ENCODE results near the gene TSPAN18.
"Not testable (repeated sequence)": the region's sequence is repeated elsewhere in the genome, so short reads cannot be mapped to it uniquely, and the experiment has no call there.

The TSPAN18 gene

GRCh38 chr11:44868455-44869421 is 142.0 kb downstream of the TSPAN18 start:
- no peak for DNase-seq (ENCODE audit: low read depth in 2 of 2)

DNA sequence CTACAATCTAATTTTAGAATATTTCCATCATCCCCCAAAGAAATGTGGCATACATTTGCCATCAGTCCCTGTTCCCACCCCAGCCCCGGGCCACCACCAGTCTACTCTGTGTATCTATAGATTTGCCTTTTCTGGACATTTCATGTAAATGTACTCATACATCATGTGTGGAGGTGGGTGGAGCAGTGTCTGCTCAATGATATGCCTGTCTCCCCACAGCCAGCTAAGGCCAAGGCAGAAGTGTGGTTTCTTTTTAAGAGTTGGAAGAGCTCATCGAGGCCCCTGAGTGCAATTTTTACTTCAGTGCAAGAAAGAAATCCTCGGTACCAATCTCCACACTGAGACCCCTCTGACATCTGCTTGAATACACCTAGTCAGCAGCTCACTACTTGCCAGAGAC is 143.4 kb downstream of the TSPAN18 start:
- no peak for DNase-seq (ENCODE audit: low read depth in 2 of 2)

- DNase-seq (ENCODE audit: low read depth in 2 of 2) = no peak
Observed at GRCh38 chr11:44870615-44871176, 143.9 kb downstream of the TSPAN18 start.

- not testable (repeated sequence) for DNase-seq (ENCODE audit: low read depth in 2 of 2)
Observed at GRCh38 chr11:44871682-44872081, 144.9 kb downstream of the TSPAN18 start.

- no peak for DNase-seq (ENCODE audit: low read depth in 2 of 2)
Observed at GRCh38 chr11:44872556-44872955, 145.8 kb downstream of the TSPAN18 start.

DNA sequence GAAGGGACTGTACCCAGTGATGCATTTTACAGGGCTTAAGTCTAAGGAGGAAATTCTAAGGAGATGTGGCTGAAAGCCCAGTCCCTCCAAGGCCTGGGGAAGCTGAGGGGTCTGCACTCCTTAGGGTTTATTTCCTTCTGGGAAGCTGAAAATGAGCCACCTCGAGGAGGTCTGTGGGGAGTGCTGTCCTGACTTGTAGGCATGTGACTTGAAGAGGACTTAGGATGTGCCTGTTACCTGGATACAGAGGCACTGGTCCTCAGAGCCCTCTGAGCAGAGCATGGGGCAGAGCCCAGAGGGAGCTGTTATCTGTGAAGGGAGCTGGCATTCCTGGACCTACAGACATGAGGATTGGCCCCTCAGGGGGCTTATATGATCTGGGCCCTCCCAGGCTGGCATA is 146.8 kb downstream of the TSPAN18 start:
- no peak for DNase-seq (ENCODE audit: low read depth in 2 of 2)

DNA sequence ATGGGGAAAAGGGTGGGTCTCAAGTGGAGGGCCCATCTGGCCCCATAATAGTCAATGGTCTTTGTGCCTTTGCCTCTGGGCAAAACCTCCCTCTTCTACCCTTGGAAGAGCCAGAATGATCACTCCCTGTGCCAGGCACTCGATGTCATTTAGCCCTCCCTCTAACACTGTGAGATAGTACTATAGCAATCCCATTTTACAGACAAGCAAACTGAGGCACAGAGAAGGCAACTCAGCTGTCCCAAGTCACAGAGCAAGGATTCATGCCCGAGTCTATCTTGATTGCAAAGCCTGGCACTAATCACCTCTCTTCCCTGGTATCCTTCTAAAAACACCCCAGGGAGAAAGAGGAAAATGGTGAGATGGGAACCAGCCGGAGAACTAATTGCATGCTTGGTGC is 147.5 kb downstream of the TSPAN18 start:
- no peak for DNase-seq (ENCODE audit: low read depth in 2 of 2)

- no peak for DNase-seq (ENCODE audit: low read depth in 2 of 2)
Observed at GRCh38 chr11:44875037-44875436, 148.3 kb downstream of the TSPAN18 start.

- no peak for DNase-seq (ENCODE audit: low read depth in 2 of 2)
Observed at GRCh38 chr11:44876194-44876723, 149.5 kb downstream of the TSPAN18 start.

DNA sequence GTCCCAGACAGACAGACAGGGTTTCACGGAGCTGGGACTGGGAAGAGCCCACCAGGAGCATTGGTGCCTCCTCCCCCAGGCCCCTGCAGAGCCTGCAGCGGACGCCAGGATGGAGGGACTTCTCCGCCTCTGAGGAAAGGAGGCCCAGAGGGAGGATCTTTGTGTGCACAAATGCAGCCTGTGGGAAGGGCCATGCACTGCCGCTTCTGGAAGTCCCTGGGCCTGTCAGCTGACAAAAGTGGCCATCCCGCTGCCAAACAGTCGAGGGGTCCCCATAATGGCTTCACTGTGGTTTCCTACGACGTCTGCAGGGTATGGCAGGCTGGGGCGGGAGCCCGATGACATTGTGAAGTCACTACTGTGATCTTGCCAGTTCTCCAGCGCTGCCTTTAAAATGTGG is 150.1 kb downstream of the TSPAN18 start:
- DNase-seq (ENCODE audit: low read depth in 2 of 2) = no peak

- no peak for DNase-seq (ENCODE audit: low read depth in 2 of 2)
Observed at GRCh38 chr11:44877571-44878497, 151.1 kb downstream of the TSPAN18 start.

GRCh38 chr11:44878711-44879110 is 151.9 kb downstream of the TSPAN18 start:
- DNase-seq (ENCODE audit: low read depth in 2 of 2) = no peak

- DNase-seq (ENCODE audit: low read depth in 2 of 2) = no peak
Observed at GRCh38 chr11:44879432-44879831, 152.7 kb downstream of the TSPAN18 start.

DNA sequence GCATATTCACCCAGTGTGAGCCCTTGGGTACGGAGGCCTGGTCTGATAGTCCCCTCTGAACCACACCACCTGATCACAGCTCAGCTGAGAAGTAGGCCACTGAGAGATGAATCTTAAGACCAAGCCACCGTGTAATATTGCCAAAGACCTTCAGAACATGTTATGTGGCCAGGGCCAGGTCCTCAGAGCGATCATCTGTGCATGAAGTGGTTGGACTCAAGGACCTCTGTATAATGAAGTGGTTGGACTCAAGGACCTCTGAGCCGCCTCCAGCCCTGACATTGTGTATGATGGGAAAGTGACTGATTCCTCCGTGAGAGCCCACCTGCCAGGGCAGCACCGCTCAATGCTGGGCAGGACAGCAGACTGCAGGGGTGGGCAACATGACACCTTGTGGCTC is 153.7 kb downstream of the TSPAN18 start:
- no peak for DNase-seq (ENCODE audit: low read depth in 2 of 2)

GRCh38 chr11:44880953-44881352 is 154.2 kb downstream of the TSPAN18 start:
- DNase-seq (ENCODE audit: low read depth in 2 of 2) = no peak

- DNase-seq (ENCODE audit: low read depth in 2 of 2) = no peak
Observed at GRCh38 chr11:44883277-44883676, 156.5 kb downstream of the TSPAN18 start.

DNA sequence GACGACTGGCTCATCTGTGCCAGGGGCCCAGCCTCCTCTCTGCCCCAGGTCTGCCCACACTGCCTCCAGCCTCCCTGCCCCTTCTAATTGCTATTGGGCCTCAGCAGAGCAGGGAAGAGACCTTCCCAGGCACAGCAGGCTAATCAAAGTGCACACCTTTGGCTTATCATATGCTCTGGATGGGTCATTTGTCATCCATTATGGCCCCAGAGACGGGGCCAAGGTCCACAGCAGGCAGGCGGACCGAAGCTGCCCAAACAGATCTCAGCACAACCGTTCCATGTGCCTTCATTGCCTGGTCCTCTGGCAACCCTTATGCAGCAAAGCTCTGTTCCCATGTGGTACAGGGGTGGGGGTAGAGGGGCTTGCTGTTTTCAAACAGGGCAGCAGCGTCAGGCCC is 157.3 kb downstream of the TSPAN18 start:
- DNase-seq (ENCODE audit: low read depth in 2 of 2) = no peak

- DNase-seq (ENCODE audit: low read depth in 2 of 2) = no peak
Observed at GRCh38 chr11:44885065-44885810, 158.5 kb downstream of the TSPAN18 start.

GRCh38 chr11:44885919-44886789 is 159.4 kb downstream of the TSPAN18 start:
- DNase-seq (ENCODE audit: low read depth in 2 of 2) = no peak

DNA sequence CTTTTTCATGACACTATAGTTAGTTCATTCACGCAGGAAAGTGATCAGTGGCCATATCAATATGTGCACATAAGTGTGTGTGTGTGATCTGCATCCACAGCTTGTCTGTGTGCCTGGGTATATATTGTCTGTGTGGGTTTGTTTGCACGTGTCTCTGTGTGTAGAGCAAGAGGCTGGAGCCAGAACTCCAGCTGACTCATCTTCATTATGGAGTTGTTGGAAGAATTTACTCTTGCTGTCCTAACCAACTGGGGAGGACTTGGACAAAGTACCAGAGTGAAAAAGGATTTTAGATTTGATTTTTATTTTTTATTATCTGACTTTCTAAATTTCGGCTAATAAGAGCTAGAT is 160.0 kb downstream of the TSPAN18 start:
- DNase-seq (ENCODE audit: low read depth in 2 of 2) = no peak

Data from stimulated activated CD4-positive, alpha-beta T cell treated with anti-CD3 and anti-CD28 coated beads, Interleukin-12 subunit alpha, Interleukin-12 subunit beta, amount 100 ng/mL, for 24 hours (primary cell).